Keratinocyte (primary cell): ENCODE data around the gene DHX58. TPM values are rescaled to one million over a fixed set of nuclear protein-coding genes. Genes with fewer than 3 reads are reported as not detected.

Experiments
- DNase-seq: peaks from one replicate; pipeline ENCODE4 v3.0.0-alpha.2; 2011; ENCODE audit warnings: low read depth, missing footprints, low spot score
- FAIRE-seq: peaks from 2 replicates; lab custom pipeline; 2011; peaks lifted over from hg19 to GRCh38; lab: Jason Lieb, UNC
- H2AFZ ChIP-seq: 2 replicates; pipeline ENCODE4 v1.6.0; 2012; ENCODE audit warnings: low read length, control low read depth, inconsistent platforms; ENCODE audit not compliant: control insufficient read depth
- H3K27ac ChIP-seq: 2 replicates; pipeline ENCODE4 v1.5.1; 2011; ENCODE audit warnings: low read length; ENCODE audit not compliant: control insufficient read depth, insufficient read depth
- H3K27me3 ChIP-seq: 3 replicates; pipeline ENCODE4 v1.6.0; 2011; ENCODE audit warnings: low read length; ENCODE audit not compliant: control insufficient read depth, insufficient read depth; ENCODE audit errors: extremely low read depth
- H3K36me3 ChIP-seq, 2 experiments: 2 replicates in 1 of 2; 3 replicates in 1 of 2; pipeline ENCODE4 v1.5.1; 2011; ENCODE audit warnings: low read length in 2 of 2, mild to moderate bottlenecking in 1 of 2; ENCODE audit not compliant: control insufficient read depth in 2 of 2, insufficient read depth in 2 of 2; ENCODE audit errors: extremely low read depth in 1 of 2
- H3K4me1 ChIP-seq: 3 replicates; pipeline ENCODE4 v1.5.1; 2011; ENCODE audit warnings: low read length; ENCODE audit not compliant: control insufficient read depth, insufficient read depth; ENCODE audit errors: extremely low read depth
- H3K4me2 ChIP-seq: 3 replicates; pipeline ENCODE4 v1.6.0; 2011; ENCODE audit warnings: low read depth, low read length; ENCODE audit not compliant: control insufficient read depth, insufficient read depth; ENCODE audit errors: extremely low read depth
- H3K4me3 ChIP-seq, 3 experiments: fragments of 200-600 bp in 1 of 3; sonication (generic) in 1 of 3; 2 replicates in 2 of 3; 3 replicates in 1 of 3; pipeline ENCODE4 v1.5.1; 2011 to 2016; ENCODE audit warnings: low read length in 3 of 3, mild to moderate bottlenecking in 3 of 3, control low read depth in 2 of 3, inconsistent platforms in 1 of 3, low read depth in 1 of 3, mixed read lengths in 1 of 3, mixed run types in 1 of 3, moderate library complexity in 1 of 3; ENCODE audit not compliant: control insufficient read depth in 2 of 3, insufficient read depth in 2 of 3; ENCODE audit errors: extremely low read depth in 1 of 3
- H3K79me2 ChIP-seq: 2 replicates; pipeline ENCODE4 v1.6.0; 2012; ENCODE audit warnings: low read length; ENCODE audit not compliant: control insufficient read depth, insufficient read depth
- H3K9ac ChIP-seq: 3 replicates; pipeline ENCODE4 v1.6.0; 2011; ENCODE audit warnings: low read length; ENCODE audit not compliant: control insufficient read depth, insufficient read depth; ENCODE audit errors: extremely low read depth
- H3K9me1 ChIP-seq: 3 replicates; pipeline ENCODE4 v1.6.0; 2011; ENCODE audit warnings: low read length; ENCODE audit not compliant: control insufficient read depth, insufficient read depth; ENCODE audit errors: extremely low read depth
- H3K9me3 ChIP-seq: 2 replicates; pipeline ENCODE4 v1.5.1; 2012; ENCODE audit warnings: low read depth, low read length; ENCODE audit not compliant: control insufficient read depth
- H4K20me1 ChIP-seq: 3 replicates; pipeline ENCODE4 v1.6.0; 2011; ENCODE audit warnings: low read length; ENCODE audit not compliant: control insufficient read depth, insufficient read depth; ENCODE audit errors: extremely low read depth
- EZH2 ChIP-seq: IDR thresholded peaks from one replicate; pipeline ENCODE4 v1.6.1; 2012; ENCODE audit warnings: inconsistent platforms, mild to moderate bottlenecking, low read length, moderate library complexity
- dilution Hi-C: fragments of 300-500 bp; cut with MboI; formaldehyde crosslinking; loops from one replicate; pipeline ENCODE4 v1.7.0; 2020; ENCODE audit warnings: low sequenced_read_pairs; ENCODE audit not compliant: extremely low pct_ligation_motif_present
- polyA plus RNA-seq, 5 experiments: library from polyadenylated mRNA; depleted of rRNA in 3 of 5; stranded (reverse) in 3 of 5; stranded (forward) in 1 of 5; unstranded in 1 of 5; fragments of >200 nt; gene quantifications; 1 replicate in 1 of 5; 2 replicates in 3 of 5; 3 replicates in 1 of 5; pipeline versions ENCODE4 v1.2.1 to v1.2.3, GENCODE V29; 2011 to 2012; ENCODE audit warnings: missing spikeins in 2 of 5, low read depth in 1 of 5, low replicate concordance in 1 of 5
- TF ChIP-seq, protein P1 (sequence below), 3 experiments: IDR thresholded peaks in 1 of 3; conservative IDR thresholded peaks in 1 of 3; optimal IDR thresholded peaks in 1 of 3; 2 replicates in 2 of 3; 3 replicates in 1 of 3; pipeline versions ENCODE3 to v1.5.1; 2011; ENCODE audit warnings: low read length in 3 of 3, mild to moderate bottlenecking in 3 of 3, moderate library complexity in 2 of 3, control low read depth in 1 of 3, inconsistent platforms in 1 of 3; ENCODE audit not compliant: insufficient read depth in 2 of 3; ENCODE audit errors: extremely low read depth in 1 of 3

Gene DHX58
- polyA plus RNA-seq, 1 donor (not counting 4 experiments of a cell fraction or from before 2014, with no cell fraction given) = 5.2 TPM

DNA sequence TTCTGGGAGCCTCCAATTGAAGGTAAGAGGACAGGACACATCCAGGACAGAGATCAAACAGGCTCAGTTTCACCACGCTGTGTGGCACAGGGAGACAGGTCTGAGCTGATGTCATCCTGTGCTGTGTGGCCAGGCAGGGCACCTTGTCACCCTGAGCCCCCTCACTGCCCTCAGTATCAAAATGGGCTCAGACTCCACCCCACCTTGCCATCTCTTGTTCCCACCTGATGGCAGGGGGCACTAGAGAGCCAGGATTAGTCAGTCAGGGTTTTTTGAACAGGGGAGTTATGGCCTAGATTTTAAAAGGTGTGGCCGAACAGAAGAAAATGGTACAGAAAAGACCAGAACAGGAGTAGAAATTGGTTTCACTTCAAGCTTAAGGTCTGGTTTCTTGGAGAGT, 6.0 kb upstream of the DHX58 start:
- H3K27ac ChIP-seq = no peak overlapping the region
- H3K79me2 ChIP-seq = peaks cover 3% of the 10 kb centered on the region
- TF ChIP-seq, protein P1, sequence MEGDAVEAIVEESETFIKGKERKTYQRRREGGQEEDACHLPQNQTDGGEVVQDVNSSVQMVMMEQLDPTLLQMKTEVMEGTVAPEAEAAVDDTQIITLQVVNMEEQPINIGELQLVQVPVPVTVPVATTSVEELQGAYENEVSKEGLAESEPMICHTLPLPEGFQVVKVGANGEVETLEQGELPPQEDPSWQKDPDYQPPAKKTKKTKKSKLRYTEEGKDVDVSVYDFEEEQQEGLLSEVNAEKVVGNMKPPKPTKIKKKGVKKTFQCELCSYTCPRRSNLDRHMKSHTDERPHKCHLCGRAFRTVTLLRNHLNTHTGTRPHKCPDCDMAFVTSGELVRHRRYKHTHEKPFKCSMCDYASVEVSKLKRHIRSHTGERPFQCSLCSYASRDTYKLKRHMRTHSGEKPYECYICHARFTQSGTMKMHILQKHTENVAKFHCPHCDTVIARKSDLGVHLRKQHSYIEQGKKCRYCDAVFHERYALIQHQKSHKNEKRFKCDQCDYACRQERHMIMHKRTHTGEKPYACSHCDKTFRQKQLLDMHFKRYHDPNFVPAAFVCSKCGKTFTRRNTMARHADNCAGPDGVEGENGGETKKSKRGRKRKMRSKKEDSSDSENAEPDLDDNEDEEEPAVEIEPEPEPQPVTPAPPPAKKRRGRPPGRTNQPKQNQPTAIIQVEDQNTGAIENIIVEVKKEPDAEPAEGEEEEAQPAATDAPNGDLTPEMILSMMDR (optimal IDR thresholded peaks at IDR 0.05 in 1 of 3, IDR thresholded peaks at IDR 0.05 in 1 of 3, conservative IDR thresholded peaks at IDR 0.05 in 1 of 3; ENCODE audit: extremely low read depth in 1 of 3, insufficient read depth in 2 of 3, low read length in 3 of 3) = peak; percentile 29 to 72 (median 59)
- no peak for TF ChIP-seq EZH2
- no peaks in the 10 kb centered on the region for H3K9me3 ChIP-seq
- DNase-seq (no peak), FAIRE-seq (no peak)
- H3K36me3 ChIP-seq = peaks cover 18 to 26% of the 10 kb centered on the region in 2 experiments
- H3K4me3 ChIP-seq = no peak overlapping the region
- no peaks in the 10 kb centered on the region for H4K20me1 ChIP-seq
- H3K4me1 ChIP-seq = peaks cover 28% of the 10 kb centered on the region
- H2AFZ ChIP-seq = no peak overlapping the region
- no peak overlapping the region for H3K4me2 ChIP-seq
- H3K27me3 ChIP-seq = no peaks in the 10 kb centered on the region
- dilution Hi-C loops = no loop called here
- H3K9ac ChIP-seq = no peak overlapping the region
- H3K9me1 ChIP-seq = no peaks in the 10 kb centered on the region

DNA sequence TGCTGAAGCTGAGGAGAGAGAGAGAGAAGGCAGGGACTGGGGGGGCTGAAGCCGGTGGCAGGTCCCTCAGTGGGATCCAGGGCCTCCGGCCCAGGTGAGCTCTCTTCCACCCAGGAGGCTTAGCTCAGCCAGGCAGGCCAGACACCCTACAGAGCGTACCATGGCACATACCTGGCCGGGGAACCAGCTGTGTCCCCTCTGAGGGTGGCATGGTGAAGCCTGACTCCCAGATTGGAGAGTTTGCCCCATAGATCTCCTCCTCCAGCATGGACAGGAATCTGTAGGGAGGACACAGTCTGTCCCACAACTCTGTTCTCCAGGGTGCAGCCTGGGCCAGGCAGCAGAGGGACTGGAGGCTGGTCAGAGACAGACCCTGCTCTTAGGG, 5.6 kb upstream of the DHX58 start:
- Histone ChIP-seq H3K9me1 (no peaks in the 10 kb centered on the region), H3K36me3 (peaks cover 18 to 26% of the 10 kb centered on the region in 2 experiments), H3K27ac (no peak overlapping the region), H2AFZ (no peak overlapping the region), H3K4me1 (peaks cover 28% of the 10 kb centered on the region), H3K4me2 (no peak overlapping the region), H3K9me3 (no peaks in the 10 kb centered on the region), H3K9ac (no peak overlapping the region), H3K27me3 (no peaks in the 10 kb centered on the region), H3K4me3 (no peak overlapping the region), H4K20me1 (no peaks in the 10 kb centered on the region), H3K79me2 (peaks cover 3% of the 10 kb centered on the region)
- DNase-seq (no peak), FAIRE-seq (no peak)
- dilution Hi-C loops = no loop called here
- TF ChIP-seq EZH2 = no peak
- TF ChIP-seq, protein P1 (optimal IDR thresholded peaks at IDR 0.05 in 1 of 3, IDR thresholded peaks at IDR 0.05 in 1 of 3, conservative IDR thresholded peaks at IDR 0.05 in 1 of 3; ENCODE audit: extremely low read depth in 1 of 3, insufficient read depth in 2 of 3, low read length in 3 of 3) = no peak
